ENCODE results near the gene PHLPP1.
A peak's percentile ranks its signal among the peaks of the same experiment; 100 is the strongest.

Gene PHLPP1

DNA sequence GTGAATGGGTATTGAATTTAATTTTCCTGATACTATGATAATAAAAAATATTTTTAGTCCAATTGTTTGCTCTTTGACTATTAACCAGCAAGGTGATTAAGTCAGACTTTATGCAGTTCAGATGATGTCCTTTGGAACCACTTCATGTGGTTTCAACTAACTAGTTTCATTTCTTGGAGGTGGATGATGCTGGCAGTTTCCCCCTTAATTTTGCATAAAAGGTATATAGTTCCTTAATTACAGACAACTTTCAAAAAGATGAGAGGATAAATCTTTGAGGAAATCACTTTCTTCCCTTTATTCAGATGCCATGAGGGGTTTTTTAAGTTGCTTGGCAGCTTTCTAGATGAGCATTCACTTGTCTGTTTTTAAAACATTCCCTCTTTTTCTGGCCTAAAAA is 223.1 kb downstream of the PHLPP1 start:
- DNase-seq (ENCODE audit: low spot score) = no peak

- no peak for DNase-seq (ENCODE audit: low spot score)
Measured at GRCh38 chr18:62939433-62939832, 224.1 kb downstream of the PHLPP1 start.

- peak; percentile 29 for DNase-seq (ENCODE audit: low spot score)
Measured at GRCh38 chr18:62939926-62940325, 224.6 kb downstream of the PHLPP1 start.

DNA sequence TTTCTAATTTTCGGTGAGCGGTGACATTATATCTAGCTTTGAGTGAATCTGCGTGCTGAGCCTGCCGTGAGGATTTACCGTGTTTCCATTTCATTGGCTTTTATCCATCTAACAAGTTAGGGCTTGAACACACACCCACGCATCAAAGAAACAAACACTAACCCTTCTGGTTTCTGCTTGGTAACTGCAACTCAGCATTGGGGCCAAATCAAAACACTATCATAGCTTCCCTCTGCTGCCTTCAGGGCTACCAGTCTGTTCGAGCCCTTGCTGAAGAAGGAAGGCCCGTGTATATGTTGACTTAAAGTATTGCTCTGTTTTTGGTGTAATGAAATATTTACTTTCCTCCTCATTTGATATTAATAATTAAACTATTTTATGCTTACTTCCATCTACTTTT is 227.2 kb downstream of the PHLPP1 start:
- peak; percentile 26 for DNase-seq (ENCODE audit: low spot score)

- DNase-seq (ENCODE audit: low spot score) = no peak
Measured at GRCh38 chr18:62944454-62944853, 229.1 kb downstream of the PHLPP1 start.

DNA sequence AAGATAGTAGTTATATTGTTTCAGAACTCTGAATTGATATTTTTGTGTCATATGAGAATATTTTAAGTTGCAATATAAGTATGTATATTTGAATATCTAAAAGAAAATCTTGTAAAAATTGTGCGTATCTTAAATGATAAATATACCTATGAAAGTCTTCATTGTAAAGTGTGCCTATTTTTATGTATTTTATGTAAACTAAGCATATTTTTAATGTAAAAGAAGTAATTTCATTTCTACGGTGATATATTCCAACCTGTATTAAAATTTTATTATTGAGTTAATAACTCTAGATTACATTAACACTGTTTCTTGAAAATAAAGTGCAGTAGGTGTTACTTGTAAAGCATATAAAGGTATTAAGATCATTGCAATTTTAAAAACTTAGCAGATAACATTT is 233.4 kb downstream of the PHLPP1 start:
- no peak for DNase-seq (ENCODE audit: low spot score)

GRCh38 chr18:62950246-62950645 is 234.9 kb downstream of the PHLPP1 start:
- DNase-seq (ENCODE audit: low spot score) = no peak

- no peak for DNase-seq (ENCODE audit: low spot score)
Measured at GRCh38 chr18:62952807-62953206, 237.5 kb downstream of the PHLPP1 start.

- DNase-seq (ENCODE audit: low spot score) = no peak
Measured at GRCh38 chr18:62953663-62954062, 238.3 kb downstream of the PHLPP1 start.

DNA sequence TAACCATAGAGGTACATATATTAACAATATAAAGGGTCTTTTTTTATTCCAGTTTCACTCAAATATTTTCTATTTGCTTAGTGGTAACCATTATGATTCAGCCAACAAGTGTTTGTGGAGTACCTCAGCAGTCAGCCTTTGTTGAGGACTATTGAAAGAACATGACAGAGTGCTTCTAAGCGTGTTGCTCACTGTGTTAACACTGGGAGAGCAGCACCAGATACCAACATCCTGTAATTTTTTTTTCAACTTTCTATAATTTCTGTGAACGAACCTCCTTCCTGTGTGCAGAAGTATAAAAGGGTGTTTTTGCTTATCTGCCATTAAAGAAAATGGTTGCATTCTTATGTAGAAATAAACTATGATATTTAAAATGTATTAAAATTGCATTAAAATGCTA is 239.0 kb downstream of the PHLPP1 start:
- no peak for DNase-seq (ENCODE audit: low spot score)

DNA sequence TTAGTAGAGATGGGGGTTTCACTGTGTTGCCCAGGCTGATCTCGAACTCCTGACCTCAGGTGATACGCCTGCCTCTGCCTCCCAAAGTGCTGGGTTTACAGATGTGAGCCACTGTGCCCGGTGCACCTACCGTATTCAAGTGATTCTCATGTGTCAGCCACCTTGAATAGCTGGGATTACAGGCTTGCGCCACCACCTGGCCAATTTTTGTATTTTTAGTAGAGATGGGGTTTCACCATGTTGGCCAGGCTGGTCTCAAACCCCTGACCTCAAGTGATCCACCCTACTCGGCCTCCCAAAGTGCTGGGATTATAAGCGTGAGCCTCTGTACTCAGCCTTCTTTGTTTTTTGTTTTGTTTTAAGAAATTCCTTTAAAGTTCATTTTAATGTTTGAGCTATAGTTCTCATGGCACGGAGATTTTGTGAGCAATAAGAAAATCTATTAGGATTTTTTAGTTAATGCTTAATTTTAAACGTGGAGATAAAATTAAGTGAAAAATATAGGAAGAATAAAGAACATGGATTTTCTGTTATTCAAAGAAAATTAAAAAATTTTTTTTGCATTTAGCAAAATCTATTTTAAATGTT is 242.6 kb downstream of the PHLPP1 start:
- DNase-seq (ENCODE audit: low spot score) = no peak

- no peak for DNase-seq (ENCODE audit: low spot score)
Measured at GRCh38 chr18:62959481-62959880, 244.1 kb downstream of the PHLPP1 start.

DNA sequence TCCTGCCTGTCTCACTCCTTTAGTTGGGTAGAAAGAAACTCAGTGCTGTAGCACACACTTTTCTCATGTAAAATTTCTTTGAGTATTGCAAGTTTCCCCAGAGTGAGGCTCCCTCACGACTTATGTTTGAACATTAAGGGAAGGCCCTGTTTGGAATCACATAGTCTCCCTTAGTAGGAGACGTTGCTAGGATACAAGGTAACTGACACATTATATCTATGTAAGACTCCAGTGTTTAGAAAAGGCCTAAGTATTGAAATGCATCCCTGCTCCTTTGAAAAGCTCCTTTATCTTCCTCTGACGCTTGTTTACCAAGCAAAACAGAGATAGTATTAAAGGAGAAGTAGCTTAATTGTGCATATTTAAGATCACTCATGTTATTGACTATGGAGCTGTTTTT is 248.2 kb downstream of the PHLPP1 start:
- DNase-seq (ENCODE audit: low spot score) = no peak

DNA sequence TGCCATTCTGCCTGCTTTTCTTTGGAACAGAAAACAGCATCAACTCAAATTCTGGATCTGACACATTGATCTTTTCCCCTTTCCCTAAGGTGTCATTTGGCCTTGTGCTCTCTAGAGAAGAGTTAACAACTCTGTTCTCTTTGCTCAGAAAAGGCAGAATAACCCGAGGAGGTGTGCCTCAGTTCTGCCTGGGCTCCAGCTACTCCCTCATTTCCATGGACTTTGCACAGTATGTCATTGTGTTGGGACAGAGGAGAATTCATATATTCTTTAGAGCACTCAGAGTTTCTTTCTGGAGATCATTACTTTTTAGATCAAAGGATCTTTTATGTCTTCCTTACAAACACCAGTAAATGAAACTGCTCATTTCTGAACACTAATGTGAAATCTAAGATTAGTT is 249.1 kb downstream of the PHLPP1 start:
- DNase-seq (ENCODE audit: low spot score) = peak; percentile 75

- DNase-seq (ENCODE audit: low spot score) = no peak
Measured at GRCh38 chr18:62967089-62967488, 251.7 kb downstream of the PHLPP1 start.

GRCh38 chr18:62973689-62974088 is 258.3 kb downstream of the PHLPP1 start:
- no peak for DNase-seq (ENCODE audit: low spot score)

GRCh38 chr18:62974388-62974787 is 259.0 kb downstream of the PHLPP1 start:
- no peak for DNase-seq (ENCODE audit: low spot score)

DNA sequence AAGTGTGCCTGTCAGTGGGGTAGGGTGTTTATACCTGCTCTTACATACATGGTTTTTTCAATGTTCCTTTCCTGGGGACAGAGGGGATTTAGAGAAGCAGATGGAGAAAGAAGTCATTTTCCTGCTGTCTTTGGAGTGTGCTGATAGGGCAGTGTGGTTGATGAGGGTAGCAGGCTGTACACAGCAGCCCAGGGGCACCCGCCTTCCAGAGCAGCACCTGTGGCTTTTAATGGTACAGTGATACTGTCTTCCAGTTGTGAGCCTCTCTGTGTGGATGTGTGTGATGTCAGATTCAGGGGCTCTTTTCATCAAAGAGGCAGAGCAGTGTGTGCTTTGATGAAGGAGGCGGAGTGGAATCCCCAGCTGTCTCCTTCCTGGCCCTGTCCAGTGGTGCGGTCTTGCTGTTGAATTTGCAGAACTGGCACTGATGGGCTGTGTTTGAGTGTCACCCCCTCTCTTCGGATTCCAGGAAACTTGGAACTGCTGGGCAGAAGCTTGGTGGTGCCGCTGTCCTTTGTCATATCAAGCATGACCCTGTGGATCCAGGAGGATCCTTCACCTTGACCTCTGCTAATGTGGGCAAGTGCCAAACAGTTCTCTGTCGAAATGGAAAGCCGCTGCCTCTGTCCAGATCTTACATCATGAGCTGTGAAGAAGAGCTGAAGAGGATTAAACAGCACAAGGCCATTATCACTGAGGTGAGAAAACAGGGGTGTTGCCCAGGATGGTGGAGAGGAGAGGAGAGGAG is 259.8 kb downstream of the PHLPP1 start:
- DNase-seq (ENCODE audit: low spot score) = no peak

- DNase-seq (ENCODE audit: low spot score) = no peak
Measured at GRCh38 chr18:62975785-62976184, 260.4 kb downstream of the PHLPP1 start.

- DNase-seq (ENCODE audit: low spot score) = no peak
Measured at GRCh38 chr18:62976227-62976626, 260.9 kb downstream of the PHLPP1 start.

DNA sequence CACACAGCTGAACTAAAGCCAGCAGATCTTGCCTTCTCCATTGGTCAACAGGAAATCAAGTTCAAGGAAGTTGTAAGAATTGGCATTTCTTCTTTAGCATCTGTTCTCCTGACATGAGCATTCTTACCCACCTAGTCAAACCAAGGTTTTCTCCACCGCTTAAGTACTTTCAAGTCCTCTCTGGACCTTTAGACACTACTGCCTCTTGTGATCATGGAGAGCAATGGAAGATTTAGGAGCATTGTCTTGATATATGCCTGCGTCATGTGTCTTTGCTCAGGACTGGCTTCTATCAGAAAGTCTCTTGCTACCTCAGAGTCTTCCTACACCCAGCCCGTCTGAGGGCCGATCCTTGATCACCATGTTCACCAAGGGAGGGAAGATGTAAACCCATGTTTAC is 262.2 kb downstream of the PHLPP1 start:
- no peak for DNase-seq (ENCODE audit: low spot score)

DNA sequence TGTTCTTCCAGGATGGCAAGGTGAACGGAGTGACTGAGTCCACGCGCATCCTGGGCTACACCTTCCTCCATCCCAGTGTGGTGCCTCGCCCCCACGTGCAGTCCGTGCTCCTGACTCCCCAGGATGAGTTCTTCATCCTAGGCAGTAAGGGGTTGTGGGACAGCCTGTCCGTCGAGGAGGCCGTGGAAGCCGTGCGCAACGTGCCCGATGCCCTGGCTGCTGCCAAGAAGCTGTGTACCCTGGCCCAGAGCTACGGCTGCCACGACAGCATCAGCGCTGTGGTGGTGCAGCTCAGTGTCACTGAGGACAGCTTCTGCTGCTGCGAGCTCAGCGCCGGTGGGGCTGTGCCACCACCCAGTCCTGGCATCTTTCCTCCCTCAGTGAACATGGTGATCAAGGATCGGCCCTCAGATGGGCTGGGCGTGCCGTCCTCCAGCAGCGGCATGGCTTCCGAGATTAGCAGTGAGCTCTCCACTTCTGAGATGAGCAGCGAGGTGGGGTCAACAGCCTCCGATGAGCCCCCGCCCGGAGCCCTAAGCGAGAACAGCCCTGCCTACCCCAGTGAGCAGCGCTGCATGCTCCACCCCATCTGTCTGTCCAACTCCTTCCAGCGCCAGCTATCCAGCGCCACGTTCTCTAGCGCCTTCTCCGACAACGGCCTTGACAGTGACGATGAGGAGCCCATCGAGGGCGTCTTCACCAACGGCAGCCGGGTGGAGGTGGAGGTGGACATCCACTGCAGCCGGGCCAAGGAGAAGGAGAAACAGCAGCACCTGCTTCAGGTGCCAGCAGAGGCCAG is 263.1 kb downstream of the PHLPP1 start:
- DNase-seq (ENCODE audit: low spot score) = no peak

DNA sequence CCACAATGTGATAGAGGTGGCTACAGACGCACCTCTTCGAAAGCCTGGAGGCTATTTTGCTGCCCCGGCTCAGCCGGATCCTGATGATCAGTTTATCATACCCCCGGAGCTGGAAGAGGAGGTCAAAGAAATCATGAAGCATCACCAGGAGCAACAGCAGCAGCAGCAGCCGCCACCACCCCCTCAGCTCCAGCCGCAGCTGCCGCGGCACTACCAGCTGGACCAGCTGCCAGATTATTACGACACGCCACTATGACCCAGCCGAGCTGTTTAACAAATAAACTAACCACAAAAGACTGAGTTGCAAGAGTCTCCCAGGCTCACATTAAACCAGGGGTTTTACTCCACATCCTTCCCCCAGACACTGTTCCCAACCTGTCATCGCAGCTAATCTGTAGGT is 263.8 kb downstream of the PHLPP1 start:
- peak; percentile 91 for DNase-seq (ENCODE audit: low spot score)
